H1 (cell line): ENCODE measurements around the gene PPP4R4.

Experiments
- EZH2 ChIP-seq: fragments of 200-600 bp; sonication (generic); IDR thresholded peaks from 2 replicates; pipeline ENCODE4 v1.7.1; 2012; ENCODE audit warnings: low read depth, mild to moderate bottlenecking, moderate library complexity, low read length, inconsistent platforms; ENCODE audit not compliant: severe bottlenecking
- FOSL1 ChIP-seq: IDR thresholded peaks from 2 replicates; pipeline ENCODE4 v1.6.1; 2011; ENCODE audit warnings: mild to moderate bottlenecking, low read depth, low read length, moderate library complexity; ENCODE audit not compliant: insufficient read depth
- GTF2F1 ChIP-seq: IDR thresholded peaks from 2 replicates; pipeline ENCODE4 v1.6.1; 2012; ENCODE audit warnings: low read depth, low read length, improper control_type of control experiment, borderline replicate concordance
- SP4 ChIP-seq: IDR thresholded peaks from 2 replicates; pipeline ENCODE4 v1.6.1; 2012; ENCODE audit warnings: low read length, inconsistent platforms
- TBP ChIP-seq: IDR thresholded peaks from 2 replicates; pipeline ENCODE4 v1.6.1; 2011; ENCODE audit warnings: low read depth, low read length, improper control_type of control experiment

GRCh38 chr14:94152676-94153075, 21.4 kb upstream of the PPP4R4 start:
- TF ChIP-seq EZH2 = no peak
- no peak for TF ChIP-seq SP4
- no peak for TF ChIP-seq GTF2F1
- TF ChIP-seq FOSL1 = no peak
- no peak for TF ChIP-seq TBP
